Hepatocyte (in vitro differentiated cells): Measurements from ENCODE around the gene KNSTRN.

Source experiments
- CTCF ChIP-seq: fragments of 200-600 bp; sonication (generic); IDR thresholded peaks from 2 replicates; pipeline ENCODE4 v1.5.1; 2016; ENCODE audit warnings: antibody characterized with exemption, mild to moderate bottlenecking; ENCODE audit not compliant: poor library complexity
- EZH2 ChIP-seq: fragments of 200-600 bp; sonication (generic); IDR thresholded peaks from 2 replicates; pipeline ENCODE4 v1.6.1; 2016; ENCODE audit warnings: antibody characterized with exemption, mild to moderate bottlenecking, borderline replicate concordance
- EZH2phosphoT487 ChIP-seq: fragments of 200-600 bp; sonication (generic); IDR thresholded peaks from one replicate; pipeline ENCODE4 v1.6.1; 2018; ENCODE audit warnings: antibody characterized with exemption, mild to moderate bottlenecking, low read depth, moderate library complexity; ENCODE audit not compliant: unreplicated experiment, severe bottlenecking

DNA sequence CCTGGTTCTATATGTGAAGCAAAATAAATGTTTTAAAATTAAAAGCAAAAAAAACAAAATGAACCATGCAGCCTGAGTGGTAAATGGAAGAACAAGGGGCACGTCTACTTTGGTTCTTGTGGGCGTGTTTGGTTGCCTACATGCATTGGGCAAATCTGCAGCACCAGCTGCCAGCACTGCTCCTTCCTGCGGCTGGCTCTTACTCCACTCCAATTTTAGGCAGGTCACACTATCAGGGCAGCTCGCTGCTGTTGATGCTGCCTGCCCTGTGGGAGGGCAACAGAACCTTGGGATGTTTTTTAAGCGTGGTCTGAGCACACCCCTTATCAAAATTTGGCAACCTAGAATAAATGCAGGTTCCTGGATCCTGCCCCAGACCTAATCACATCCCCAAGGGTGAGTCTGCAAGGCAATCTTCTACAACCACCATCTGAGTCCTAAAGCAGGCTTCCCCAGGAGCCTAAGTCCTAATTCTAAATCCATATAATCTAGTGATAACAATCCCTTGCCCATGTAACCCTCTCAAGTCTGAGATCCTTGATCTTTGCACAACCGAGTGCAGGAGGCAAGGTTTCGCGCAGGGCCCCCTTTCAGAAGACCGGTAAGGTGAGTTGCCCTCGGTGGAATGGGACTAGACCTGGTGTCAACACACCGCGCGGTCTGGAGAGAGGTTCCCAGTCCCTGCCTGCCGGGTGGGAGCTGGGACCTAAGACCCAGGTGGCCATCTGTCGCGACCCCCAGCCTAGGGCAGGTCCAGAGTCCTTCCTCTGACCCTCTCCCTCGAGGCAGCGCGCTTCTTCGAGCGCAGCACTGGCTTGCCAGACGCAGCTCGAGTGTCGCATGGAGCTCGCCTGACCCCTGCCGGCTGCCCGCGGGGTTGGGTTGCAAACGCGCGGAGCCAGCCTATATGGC, 39.0 kb downstream of the KNSTRN start:
- peak; percentile 92 for TF ChIP-seq CTCF
- TF ChIP-seq EZH2phosphoT487, result no peak
- no peak for TF ChIP-seq EZH2
